Smooth muscle cell (in vitro differentiated cells): ENCODE results near the gene CNNM4. TPM values are rescaled to one million over a fixed set of nuclear protein-coding genes. Genes with fewer than 3 reads are reported as not detected.

Experiments used
- DNase-seq: peaks from one replicate; lab custom pipeline; 2025; ENCODE audit not compliant: unreplicated experiment; lab: John Stamatoyannopoulos, UW
- H2AFZ ChIP-seq: fragments of 200-600 bp; sonication (generic); 2 replicates; pipeline ENCODE4 v1.6.0; 2016; ENCODE audit warnings: antibody characterized with exemption, low read depth, mild to moderate bottlenecking
- H3F3A ChIP-seq: fragments of 200-600 bp; sonication (generic); 2 replicates; pipeline ENCODE4 v1.6.0; 2017; ENCODE audit warnings: antibody characterized with exemption, low read depth
- H3K27ac ChIP-seq: fragments of 200-600 bp; sonication (generic); 2 replicates; pipeline ENCODE4 v1.5.1; 2016; ENCODE audit warnings: low read depth, mild to moderate bottlenecking
- H3K27me3 ChIP-seq: fragments of 200-600 bp; sonication (generic); 2 replicates; pipeline ENCODE4 v1.6.1; 2016; ENCODE audit warnings: low read depth, mild to moderate bottlenecking
- H3K36me3 ChIP-seq: fragments of 200-600 bp; sonication (generic); 2 replicates; pipeline ENCODE4 v1.5.1; 2016; ENCODE audit warnings: low read depth
- H3K4me1 ChIP-seq: fragments of 200-600 bp; sonication (generic); 2 replicates; pipeline ENCODE4 v1.5.1; 2016; ENCODE audit warnings: low read depth
- H3K4me2 ChIP-seq: fragments of 200-600 bp; sonication (generic); 2 replicates; pipeline ENCODE4 v1.6.0; 2016; ENCODE audit warnings: mild to moderate bottlenecking
- H3K4me3 ChIP-seq: fragments of 200-600 bp; sonication (generic); 2 replicates; pipeline ENCODE4 v1.5.1; 2016; ENCODE audit warnings: mild to moderate bottlenecking
- H3K79me2 ChIP-seq: fragments of 200-600 bp; sonication (generic); 2 replicates; pipeline ENCODE4 v1.6.0; 2016; ENCODE audit warnings: low read depth, mild to moderate bottlenecking
- H3K9ac ChIP-seq: fragments of 200-600 bp; sonication (generic); 2 replicates; pipeline ENCODE4 v1.6.0; 2016; ENCODE audit warnings: low read depth
- H3K9me3 ChIP-seq: fragments of 200-600 bp; sonication (generic); replicated peaks from 2 replicates; pipeline ENCODE4 v1.5.1; 2016; ENCODE audit warnings: low read depth
- H4K20me1 ChIP-seq: fragments of 200-600 bp; sonication (generic); 2 replicates; pipeline ENCODE4 v1.6.0; 2016; ENCODE audit warnings: low read depth
- CTCF ChIP-seq: fragments of 200-600 bp; sonication (generic); IDR thresholded peaks from 2 replicates; pipeline ENCODE4 v1.5.1; 2017; ENCODE audit warnings: borderline replicate concordance, mild to moderate bottlenecking, antibody characterized with exemption; ENCODE audit not compliant: insufficient read depth, poor library complexity, severe bottlenecking
- WGBS: methylation state at CpG from one replicate; pipeline ENCODE4 v1.1.7; 2016; ENCODE audit warnings: low lambda C conversion rate; 5-methylcytosine and 5-hydroxymethylcytosine counted together
- polyA plus RNA-seq: library from polyadenylated mRNA; unstranded; fragments of >200 nt; fragmentation: Nextera tagmentation; extraction: Ambion mirVana; gene quantifications from 2 replicates; pipeline ENCODE4 v1.2.1, GENCODE V29; 2016
- total RNA-seq: library from RNA; depleted of rRNA; stranded (reverse); fragments of >200 nt; gene quantifications from 2 replicates; pipeline ENCODE4 v1.2.3, GENCODE V29; 2014

Gene CNNM4
- total and polyA plus RNA-seq, 2 experiments from 2014 or later = 7.2 to 10.1 TPM

- no peaks in the 10 kb centered on the region for H3K79me2 ChIP-seq
- H3K4me1 ChIP-seq = peaks cover 3% of the 10 kb centered on the region
- 93% methylated on average over 13 of the region's 13 CpGs for WGBS
- no peaks in the 10 kb centered on the region for H3K36me3 ChIP-seq
- no peak overlapping the region for H3K4me3 ChIP-seq
- H3K27me3 ChIP-seq = no peaks in the 10 kb centered on the region
- no peak for DNase-seq
- no peaks in the 10 kb centered on the region for H4K20me1 ChIP-seq
- no peak overlapping the region for H3K9ac ChIP-seq
- H3K9me3 ChIP-seq = no peaks in the 10 kb centered on the region
- H3K4me2 ChIP-seq = no peak overlapping the region
- no peaks in the 10 kb centered on the region for H3F3A ChIP-seq
- no peak for TF ChIP-seq CTCF
- H3K27ac ChIP-seq = no peak overlapping the region
- no peak overlapping the region for H2AFZ ChIP-seq
These were observed 48.6 kb downstream of the CNNM4 start for GRCh38 chr2:96809216-96809882.

- Histone ChIP-seq H3K27me3 (no peaks in the 10 kb centered on the region), H3K4me3 (no peak overlapping the region), H3K27ac (no peak overlapping the region), H3K9ac (no peak overlapping the region), H2AFZ (no peak overlapping the region), H3F3A (no peaks in the 10 kb centered on the region), H3K79me2 (no peaks in the 10 kb centered on the region), H4K20me1 (no peaks in the 10 kb centered on the region), H3K9me3 (no peaks in the 10 kb centered on the region), H3K4me1 (peaks cover under 1% of the 10 kb centered on the region), H3K4me2 (no peak overlapping the region), H3K36me3 (no peaks in the 10 kb centered on the region)
- no peak for DNase-seq
- 94% methylated on average over 12 of the region's 12 CpGs for WGBS
- TF ChIP-seq CTCF = no peak
These were observed 49.5 kb downstream of the CNNM4 start for GRCh38 chr2:96809951-96810782.

DNA sequence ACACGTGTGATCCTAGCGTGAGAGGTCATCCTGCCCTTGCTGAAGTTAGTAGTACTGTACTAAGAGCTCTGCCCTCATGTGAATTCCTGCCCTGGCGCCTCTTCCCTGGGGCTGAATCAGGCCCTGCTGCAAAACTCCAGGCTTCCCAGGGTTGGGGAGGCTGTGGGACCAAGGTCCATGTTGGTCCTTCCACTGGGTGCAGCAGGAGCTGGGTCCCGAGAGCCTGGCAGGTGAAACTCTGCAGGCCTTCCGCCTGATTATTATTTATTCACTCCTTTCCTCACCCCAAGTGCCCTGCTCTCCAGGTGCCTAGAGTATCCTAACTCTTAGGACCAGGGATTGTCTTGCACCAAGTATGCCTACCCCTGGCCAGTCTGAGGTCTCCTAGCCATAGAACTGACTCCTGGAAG, 50.1 kb downstream of the CNNM4 start:
- Histone ChIP-seq H3K4me1 (no peaks in the 10 kb centered on the region), H3K4me3 (no peak overlapping the region), H4K20me1 (no peaks in the 10 kb centered on the region), H3K9me3 (no peaks in the 10 kb centered on the region), H3K79me2 (no peaks in the 10 kb centered on the region), H3K9ac (no peak overlapping the region), H3K27me3 (no peaks in the 10 kb centered on the region), H3F3A (peaks cover 4% of the 10 kb centered on the region), H2AFZ (no peak overlapping the region), H3K27ac (no peak overlapping the region), H3K36me3 (no peaks in the 10 kb centered on the region), H3K4me2 (no peak overlapping the region)
- TF ChIP-seq CTCF = no peak
- no peak for DNase-seq
- WGBS = 94% methylated on average over 5 of the region's 5 CpGs
